CD4-positive, alpha-beta T cell treated with Interleukin-12 subunit alpha and Interleukin-12 subunit beta, for 1 hour (primary cell): ENCODE results near the gene ENTR1.

ENCODE experiments used
- DNase-seq: peaks from one replicate; pipeline ENCODE4 v3.0.0-alpha.2; 2020

The ENTR1 gene

DNA sequence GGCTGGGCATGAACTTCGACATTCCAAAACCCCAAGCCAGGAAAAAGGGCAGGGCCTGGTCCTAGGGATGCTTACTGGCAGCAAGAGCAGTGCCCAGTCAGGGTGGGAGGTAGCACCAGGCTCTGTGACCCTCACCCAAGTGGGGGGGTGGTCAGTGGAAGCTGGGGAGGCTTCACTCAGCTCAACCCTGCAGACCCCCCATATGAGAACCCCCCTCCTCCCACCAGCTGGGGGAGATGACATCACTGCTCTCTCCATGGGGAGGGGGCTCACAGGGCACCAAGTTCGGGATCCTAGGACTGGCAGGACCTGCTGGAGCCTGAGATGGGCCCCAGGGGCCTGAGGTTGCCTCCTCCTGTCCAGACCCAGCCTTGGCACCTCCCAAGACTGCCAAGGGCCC, 51.5 kb downstream of the ENTR1 start:
- no peak for DNase-seq

GRCh38 chr9:136358016-136358415, 52.4 kb downstream of the ENTR1 start:
- DNase-seq: no peak

DNA sequence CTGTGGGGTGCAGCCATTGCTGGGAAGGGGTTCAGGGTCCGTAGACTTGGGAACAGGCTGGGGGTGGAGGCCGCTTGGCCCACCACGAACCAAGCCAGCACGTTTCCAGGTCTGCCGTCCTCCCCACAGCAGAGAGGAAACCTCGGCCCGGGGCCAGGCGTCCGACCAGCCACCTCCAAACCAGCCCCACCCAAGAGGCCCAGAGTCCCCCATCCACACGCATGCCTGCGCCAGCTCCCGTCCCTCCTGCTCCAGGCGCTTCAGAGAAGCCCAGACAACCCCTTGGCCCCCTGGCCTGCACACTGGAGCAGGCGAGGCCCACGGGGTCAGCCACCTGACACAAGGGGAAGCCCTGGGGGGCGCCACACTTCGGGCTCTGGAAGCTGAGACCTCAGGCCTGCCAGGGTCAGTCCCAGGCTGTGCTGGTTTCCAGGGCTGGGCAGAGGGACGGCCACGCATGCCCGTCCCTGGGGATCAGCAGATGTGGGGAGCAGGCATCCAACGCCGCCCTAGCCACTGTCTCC, 53.1 kb downstream of the ENTR1 start:
- DNase-seq: no peak

DNA sequence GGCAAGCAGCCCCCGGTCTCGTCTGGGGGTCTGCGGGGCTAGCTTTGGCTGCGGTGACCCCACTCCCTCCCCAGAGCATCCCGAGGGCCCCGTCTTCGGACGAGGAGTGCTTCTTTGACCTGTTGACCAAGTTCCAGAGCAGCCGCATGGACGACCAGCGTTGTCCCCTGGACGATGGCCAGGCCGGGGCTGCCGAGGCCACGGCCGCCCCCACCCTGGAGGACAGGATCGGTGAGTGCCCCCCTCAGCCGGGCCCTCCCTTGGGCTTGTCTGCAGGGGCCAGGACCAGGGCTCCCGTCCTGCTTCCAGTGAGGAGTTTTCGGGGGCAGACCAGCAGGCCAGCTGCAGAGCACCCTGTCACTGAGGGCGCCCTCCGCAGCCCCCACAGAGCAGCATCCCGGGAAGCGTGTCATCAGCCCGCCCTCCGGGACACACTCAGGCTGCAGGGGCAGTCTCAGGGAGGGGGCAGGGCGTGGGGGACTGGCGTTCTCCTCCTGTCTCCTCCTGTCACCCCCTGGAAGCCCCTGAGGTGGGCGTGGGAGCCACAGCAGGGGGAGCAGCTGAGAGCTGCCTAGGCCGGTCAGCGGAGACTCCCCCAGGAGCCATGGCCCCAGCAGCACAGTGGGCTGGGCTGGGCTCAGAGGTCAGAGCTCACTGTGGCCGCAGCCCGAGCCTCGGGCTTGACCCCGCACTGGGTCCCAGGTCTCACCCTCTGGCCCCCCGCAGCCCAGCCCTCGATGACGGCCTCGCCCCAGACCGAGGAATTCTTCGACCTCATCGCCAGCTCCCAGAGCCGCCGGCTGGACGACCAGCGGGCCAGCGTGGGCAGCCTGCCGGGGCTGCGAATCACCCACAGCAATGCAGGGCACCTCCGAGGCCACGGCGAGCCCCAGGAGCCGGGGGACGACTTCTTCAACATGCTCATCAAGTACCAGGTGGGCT, 54.5 kb downstream of the ENTR1 start:
- no peak for DNase-seq

- no peak for DNase-seq
Observed at GRCh38 chr9:136354592-136355085, 55.8 kb downstream of the ENTR1 start.

- no peak for DNase-seq
Observed at GRCh38 chr9:136353757-136354488, 56.5 kb downstream of the ENTR1 start.

DNA sequence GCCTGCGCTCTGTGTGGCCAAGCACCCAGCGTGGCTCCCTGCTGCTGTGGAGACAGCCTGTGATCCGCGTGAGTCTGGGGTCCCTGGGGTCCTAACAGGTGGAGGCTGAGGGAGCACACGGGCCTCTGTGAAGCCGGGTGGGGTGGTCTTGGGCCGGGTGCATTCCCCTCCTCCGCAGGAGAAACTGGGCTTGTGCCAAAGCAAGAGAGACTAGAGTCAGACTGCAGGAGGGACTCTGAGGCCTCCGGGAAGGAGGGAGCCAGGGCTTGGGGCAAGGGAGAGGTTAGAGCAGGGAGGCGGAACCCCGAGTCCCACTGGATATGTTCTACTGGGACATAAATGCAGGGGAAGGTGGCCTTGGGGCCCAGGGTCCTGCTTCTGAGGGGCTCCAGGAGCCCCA, 57.3 kb downstream of the ENTR1 start:
- no peak for DNase-seq

GRCh38 chr9:136352682-136353081, 57.7 kb downstream of the ENTR1 start:
- no peak for DNase-seq
